NCI-H146 treated with DMSO at 0.1 percent for 48 hours (cell line): ENCODE measurements around the gene ATG4A.

Experiments used
- DNase-seq: peaks from one replicate; lab custom pipeline; 2025; ENCODE audit not compliant: unreplicated experiment; lab: John Stamatoyannopoulos, UW

ATG4A gene

GRCh38 chrX:108121291-108121690, 29.7 kb downstream of the ATG4A start:
- no peak for DNase-seq

- DNase-seq: no peak
Observed at GRCh38 chrX:108122748-108123147, 31.2 kb downstream of the ATG4A start.

DNA sequence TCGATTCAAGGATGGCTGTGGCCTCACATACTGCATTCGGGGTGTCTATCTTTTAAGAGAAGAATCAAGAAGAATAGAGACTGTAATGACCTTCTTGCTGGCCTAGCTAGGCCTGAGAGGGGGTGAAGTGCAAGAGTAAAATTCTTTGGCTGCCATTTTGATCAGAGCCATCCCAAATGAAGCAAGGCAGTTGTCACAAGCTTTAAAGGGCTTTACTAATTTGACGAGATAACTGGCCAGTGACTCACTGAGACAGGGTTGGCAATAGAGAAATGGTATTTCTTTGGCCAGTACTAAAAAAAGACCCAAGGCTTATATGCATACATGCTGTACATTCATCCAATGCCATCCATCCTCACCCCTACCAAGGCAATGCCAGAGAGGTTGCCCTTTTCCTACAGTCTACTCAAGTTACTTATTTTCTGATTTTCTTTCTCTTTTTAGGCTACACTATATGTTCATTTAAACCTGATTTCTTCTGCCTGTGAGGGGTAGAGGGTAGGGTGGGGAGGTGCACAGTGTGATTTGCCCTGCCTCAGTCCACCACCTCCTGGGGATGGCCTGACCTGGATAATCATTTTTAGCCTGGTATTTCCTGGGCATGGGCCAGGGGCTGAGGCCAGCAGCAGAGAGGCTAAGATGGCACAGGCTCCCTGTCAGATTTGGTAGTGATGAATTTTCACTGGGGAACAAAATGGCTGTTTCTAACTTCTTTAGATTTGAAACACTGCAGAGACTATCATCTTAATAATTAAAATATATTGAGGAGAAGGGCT, 32.2 kb downstream of the ATG4A start:
- no peak for DNase-seq

- no peak for DNase-seq
Observed at GRCh38 chrX:108126661-108127060, 35.1 kb downstream of the ATG4A start.

- DNase-seq: no peak
Observed at GRCh38 chrX:108127152-108127551, 35.6 kb downstream of the ATG4A start.

- DNase-seq: no peak
Observed at GRCh38 chrX:108130889-108131288, 39.3 kb downstream of the ATG4A start.

DNA sequence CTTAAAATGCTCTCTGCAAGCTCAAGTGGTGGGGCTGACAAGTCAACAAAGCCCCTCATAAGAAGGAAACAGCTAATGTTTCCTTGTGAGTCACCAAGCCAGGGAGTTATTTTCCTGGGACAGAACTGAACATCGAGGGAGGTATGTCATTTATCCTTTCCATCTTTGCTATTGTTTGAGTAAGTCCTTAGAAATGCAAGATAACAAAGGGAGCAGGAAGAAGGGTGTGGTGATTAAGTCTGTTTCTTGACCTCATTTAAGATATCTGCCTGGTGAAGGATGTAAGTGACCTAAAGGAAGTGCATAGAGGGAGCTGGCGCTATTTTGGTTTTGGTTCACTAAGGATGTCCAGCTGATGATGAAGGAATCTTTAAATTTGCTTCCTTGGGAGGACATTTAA, 39.9 kb downstream of the ATG4A start:
- no peak for DNase-seq

- no peak for DNase-seq
Observed at GRCh38 chrX:108132034-108132433, 40.5 kb downstream of the ATG4A start.

DNA sequence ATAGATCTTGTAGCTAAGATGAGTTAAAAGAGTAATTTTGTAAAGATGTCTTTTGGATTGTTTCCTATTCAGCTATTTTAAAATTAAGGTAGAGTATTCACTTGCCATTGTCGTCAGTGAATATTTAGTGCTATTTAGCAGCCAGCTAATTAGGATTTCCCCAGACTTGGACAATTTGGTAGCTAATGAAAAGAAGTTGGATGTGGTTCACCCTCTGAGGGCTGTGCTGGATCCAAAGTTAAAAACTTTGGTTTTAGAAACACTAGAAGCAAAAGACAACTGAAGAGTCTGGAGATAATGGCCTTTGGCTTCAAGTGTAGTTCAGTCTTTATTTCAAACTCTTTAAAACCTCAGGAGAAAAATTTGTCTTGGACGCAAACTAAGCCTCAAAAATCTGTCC, 41.3 kb downstream of the ATG4A start:
- DNase-seq: no peak

GRCh38 chrX:108134724-108135123, 43.1 kb downstream of the ATG4A start:
- no peak for DNase-seq

DNA sequence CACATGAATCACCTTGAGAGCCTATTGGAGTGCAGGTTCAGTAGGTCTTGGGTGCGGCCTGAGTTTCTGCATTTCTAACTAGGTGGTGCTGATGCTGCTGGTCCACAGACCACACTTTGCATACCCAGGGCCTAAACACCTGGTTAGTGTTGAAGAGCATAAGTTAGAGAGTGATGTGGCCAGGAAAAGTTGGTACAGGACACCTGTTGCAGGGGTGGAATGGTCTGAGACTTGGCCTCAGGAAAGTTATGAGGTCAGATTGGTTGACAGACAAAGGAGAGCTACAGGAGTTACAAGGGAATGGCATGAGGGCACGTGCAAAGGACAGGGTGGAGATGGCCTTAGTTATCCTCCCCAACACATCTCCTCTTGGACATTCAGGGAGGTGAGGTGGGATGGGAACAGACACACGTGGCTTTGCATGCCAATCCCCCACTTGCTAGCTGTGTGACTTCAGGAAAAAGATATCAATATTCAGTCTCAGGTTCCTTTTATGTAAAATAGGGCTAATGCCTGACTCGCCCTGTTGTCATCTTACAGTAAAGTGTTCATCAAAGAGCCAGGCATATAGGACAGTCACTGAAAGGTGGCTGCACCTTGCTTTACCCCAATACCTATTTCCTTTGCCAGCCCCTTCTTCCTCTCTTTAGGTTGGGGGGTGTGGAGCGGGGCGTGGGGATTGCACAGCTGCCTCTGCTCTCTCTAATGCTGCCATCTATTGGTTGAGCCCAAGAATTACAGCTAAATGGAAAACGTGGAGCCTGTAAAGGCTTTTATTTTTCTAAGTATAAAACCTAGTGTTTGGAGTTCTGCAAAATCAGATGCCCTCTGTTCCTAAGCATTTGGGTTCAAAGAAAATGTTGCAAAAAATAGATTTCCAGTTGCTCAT, 47.5 kb downstream of the ATG4A start:
- no peak for DNase-seq

DNA sequence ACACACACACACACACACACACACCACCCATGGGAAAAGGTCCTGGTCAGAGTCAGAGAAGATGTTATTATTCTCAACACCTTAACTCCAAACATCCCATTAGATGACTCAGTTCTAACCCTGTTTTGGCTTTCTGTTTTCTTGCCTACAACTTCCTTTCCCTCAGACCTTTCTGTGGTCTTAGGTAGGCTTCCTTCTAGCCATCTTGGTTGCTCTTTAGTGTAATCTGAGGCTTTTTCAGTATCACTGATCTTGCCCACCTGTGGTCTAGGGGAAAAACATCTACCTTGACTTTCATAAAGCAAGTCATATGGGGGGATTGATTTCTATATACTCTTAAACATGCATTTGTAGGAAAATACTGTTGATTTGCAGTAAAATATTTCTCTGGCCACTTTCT, 56.9 kb downstream of the ATG4A start:
- DNase-seq: no peak

DNA sequence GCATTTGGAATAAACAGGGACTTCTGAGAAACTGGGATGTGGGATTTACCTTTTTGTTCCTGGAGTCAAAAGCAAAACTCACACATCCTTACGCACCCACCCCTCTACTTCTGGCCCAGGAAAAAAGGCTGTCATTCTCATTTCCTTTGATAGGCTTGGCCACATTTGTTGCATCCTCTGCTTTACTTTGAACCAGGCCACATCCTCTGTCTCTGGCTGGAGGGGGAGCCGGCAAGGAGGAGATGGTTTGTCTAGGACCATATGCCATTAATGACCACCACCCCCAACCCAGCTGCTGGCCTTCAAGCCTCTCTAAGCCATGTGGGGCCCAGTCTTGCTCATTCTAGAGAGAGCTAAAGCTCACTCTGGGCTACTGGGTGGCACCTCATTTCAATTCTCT, 64.5 kb downstream of the ATG4A start:
- DNase-seq: no peak

DNA sequence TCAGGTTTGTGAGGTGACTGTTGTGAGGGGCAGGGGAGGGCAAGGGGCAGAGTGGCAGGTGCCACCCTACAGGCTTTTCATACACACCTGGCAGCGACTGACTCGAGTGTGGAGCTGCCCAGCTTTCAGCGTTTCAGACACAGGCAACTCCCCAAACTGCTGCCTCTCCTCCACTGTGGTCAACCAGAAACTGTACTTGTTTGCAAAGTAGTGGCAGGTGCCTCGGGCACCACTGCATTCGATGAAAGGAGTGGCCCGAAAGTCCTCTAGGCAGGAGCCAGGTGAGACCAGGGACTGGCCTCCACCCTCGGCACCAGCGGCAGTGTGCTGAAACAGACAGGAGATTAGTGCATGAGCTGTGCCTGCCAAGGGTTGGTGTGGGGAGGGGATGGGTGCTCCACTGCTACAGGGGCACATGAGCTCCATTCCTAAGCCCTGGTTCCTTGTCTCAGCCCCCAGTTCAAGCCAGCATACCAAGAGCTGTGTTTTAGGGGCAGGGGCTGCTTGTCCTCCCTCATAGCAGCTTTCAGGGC, 65.4 kb downstream of the ATG4A start:
- DNase-seq: no peak

DNA sequence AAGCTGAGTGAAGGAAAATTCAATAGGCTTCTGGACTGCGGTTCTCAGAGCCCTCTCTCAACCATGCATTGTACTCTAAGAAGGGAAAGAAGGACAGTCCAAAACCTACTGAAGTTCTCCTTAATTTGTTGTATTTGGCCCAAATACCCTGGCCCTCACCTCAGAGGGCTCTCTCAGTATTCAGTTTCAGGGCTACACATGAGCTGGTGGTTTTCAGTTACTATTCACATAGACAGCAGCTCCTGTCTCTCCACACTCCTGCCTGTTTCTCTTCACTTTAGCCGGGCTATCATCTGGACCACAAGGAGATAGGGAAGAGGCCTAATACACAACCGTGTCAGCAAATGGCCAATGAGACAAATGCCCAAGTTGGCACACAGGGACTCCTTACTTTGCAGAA, 66.0 kb downstream of the ATG4A start:
- DNase-seq: no peak

- DNase-seq: no peak
Observed at GRCh38 chrX:108159028-108159670, 67.6 kb downstream of the ATG4A start.

DNA sequence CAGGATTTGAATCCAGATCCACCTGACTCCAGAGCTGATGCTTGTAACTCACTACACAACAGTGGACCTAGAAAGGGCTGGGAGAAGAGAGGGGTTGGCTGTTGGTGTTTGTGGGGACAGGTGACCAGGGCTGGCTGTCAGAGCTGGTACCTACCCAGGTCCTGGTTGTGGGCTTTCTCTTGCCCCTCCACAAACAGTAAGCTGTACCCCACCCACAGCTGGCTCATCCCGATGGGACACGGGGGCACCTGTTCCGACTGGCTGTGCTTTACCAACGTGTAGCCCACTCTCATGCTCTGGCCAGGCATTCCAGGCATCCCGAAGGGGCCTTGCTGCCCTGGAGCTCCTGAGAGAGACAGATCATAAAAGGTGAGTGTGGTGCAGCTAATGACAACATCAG, 68.7 kb downstream of the ATG4A start:
- no peak for DNase-seq

DNA sequence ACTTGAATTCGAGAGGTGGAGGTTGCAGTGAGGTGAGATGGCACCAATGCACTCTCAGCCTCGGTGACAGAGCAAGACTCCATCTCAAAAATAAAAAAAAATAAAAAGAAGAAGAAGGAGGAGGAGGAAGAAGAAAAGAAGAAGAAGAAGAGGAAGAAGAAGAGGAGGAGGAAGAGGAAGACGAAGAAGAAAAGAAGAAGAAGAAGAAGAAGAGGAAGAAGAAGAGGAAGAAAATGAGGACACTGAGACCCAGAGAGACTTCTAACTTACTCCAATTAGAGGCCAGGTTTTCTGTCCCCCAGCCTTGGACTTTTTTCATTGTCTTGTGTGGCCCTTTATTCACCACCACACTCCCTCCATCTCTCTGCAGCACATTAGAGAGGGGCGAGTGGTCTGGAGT, 70.7 kb downstream of the ATG4A start:
- no peak for DNase-seq

DNA sequence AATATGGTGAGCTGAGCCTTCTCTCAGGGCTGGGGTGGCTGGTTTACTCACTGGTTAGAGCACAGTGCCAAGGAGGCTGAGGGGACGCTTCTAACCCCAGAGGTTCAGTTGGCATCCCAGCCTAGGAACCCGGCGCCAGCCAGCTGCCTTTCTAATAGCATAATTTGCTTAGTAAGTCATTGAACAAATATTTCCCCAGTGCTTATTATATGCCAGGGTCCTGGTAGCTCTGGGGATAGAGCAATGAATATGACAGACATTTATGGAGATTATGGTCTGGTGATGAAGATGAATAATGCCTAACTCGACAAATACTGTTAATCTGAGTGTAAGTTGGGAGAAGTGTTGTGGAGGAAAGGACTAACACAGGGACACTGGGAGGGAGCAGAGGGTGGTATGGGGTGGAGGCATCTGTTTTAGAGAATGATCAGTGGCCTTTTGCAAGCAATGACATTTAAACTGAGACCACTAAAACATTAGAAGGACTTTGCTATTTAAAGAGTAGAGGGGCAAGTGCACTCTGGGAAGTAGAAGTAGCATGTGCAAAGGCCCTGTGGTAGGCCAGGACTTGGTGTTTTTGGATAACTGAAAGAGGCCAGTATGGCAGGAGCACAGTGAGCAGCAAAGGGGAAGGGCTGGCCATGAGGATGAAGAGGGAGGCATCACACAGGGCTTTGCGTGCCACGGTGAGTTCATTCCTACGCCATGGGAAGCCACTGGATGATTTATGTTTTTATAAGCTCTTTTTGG, 71.9 kb downstream of the ATG4A start:
- DNase-seq: no peak

DNA sequence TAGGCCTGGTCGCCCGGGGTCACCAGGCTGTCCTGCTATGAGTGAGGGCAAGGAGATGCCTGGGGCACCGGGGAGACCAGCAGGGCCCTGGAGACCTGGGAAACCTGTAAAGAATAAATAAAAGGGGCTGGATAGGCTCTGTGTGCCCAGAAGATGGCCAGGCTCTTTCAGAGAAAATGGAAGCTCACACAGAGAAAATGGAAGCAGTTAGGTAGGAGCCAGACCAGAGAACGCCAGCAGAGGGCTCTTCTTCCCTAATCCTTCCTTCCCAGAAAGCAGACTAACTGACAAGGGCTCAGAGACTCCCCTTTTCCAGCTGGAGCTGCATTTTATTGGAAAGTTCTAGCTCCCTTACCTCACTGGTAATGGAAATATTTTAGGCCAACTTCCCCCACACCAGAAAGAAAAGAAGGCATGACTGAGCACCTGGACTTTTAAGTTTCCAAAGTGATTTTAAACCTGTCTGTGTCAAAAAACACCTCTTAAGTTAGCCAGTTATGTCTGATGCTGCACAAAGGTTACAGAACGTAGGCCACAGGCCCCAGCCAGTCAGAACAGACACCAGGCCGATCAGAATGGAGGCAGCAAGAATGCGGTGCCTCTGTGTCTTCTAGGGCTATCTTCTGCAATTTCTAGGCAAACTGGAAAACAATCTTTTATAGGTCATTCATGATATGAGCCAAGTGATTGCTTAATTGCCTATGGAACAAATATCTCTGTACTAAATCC, 74.0 kb downstream of the ATG4A start:
- DNase-seq: no peak
